Upper lobe of left lung (tissue), 4 donors: Measurements from ENCODE around the gene B4GALNT4.

Source experiments
- EP300 ChIP-seq, 4 donors: sonication (generic); formaldehyde crosslinking; IDR thresholded peaks; one replicate each; pipeline ENCODE4 v1.5.1; 2017; ENCODE audit warnings: antibody characterized with exemption in 4 of 4, control low read depth in 2 of 4
- POLR2A ChIP-seq, 4 donors: fragments of 450-650 bp; IDR thresholded peaks; one replicate each; pipeline ENCODE4 v1.5.1; 2016 to 2017; ENCODE audit warnings: antibody characterized with exemption in 4 of 4, mild to moderate bottlenecking in 2 of 4
- POLR2AphosphoS5 ChIP-seq, 2 donors: sonication (generic); formaldehyde crosslinking; IDR thresholded peaks; one replicate each; pipeline ENCODE4 v1.5.1; 2017; ENCODE audit warnings: antibody characterized with exemption in 2 of 2
- TF ChIP-seq, protein P1 (sequence below), 6 experiments: fragments of 450-650 bp in 4 of 6; fragments of 200-600 bp in 2 of 6; sonication (generic) in 2 of 6; IDR thresholded peaks; one replicate each; pipeline ENCODE4 v1.5.1; 2016 to 2019; ENCODE audit warnings: antibody characterized with exemption in 6 of 6

DNA sequence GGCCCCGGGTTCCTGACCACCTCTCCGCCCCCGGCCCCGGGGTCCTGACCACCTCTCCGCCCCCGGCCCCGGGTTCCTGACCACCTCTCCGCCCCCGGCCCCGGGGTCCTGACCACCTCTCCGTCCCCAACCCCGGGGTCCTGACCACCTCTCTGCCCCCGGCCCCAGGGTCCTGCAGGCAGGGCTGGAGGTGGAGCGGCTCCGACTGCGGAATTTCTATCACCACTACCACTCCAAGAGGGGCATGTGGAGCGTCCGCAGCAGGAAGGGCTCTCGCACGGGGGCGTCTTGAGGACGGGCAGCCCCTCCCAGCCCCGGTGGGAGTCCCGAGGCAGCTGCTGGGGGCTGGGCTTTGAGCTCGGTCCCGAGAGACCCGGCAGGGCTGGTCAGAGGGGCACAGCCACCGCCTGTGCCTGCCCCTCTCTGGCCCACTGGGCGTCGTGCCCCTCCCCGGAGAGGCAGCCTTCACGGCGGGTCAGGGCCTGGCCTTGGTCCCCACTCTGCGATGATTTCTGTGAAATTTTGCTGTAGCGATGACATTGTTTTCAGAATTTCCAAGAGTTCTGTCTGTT is 12.3 kb downstream of the B4GALNT4 start:
- TF ChIP-seq, protein P1, sequence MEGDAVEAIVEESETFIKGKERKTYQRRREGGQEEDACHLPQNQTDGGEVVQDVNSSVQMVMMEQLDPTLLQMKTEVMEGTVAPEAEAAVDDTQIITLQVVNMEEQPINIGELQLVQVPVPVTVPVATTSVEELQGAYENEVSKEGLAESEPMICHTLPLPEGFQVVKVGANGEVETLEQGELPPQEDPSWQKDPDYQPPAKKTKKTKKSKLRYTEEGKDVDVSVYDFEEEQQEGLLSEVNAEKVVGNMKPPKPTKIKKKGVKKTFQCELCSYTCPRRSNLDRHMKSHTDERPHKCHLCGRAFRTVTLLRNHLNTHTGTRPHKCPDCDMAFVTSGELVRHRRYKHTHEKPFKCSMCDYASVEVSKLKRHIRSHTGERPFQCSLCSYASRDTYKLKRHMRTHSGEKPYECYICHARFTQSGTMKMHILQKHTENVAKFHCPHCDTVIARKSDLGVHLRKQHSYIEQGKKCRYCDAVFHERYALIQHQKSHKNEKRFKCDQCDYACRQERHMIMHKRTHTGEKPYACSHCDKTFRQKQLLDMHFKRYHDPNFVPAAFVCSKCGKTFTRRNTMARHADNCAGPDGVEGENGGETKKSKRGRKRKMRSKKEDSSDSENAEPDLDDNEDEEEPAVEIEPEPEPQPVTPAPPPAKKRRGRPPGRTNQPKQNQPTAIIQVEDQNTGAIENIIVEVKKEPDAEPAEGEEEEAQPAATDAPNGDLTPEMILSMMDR (IDR thresholded peaks at IDR 0.05): no peak
- TF ChIP-seq POLR2A (IDR thresholded peaks at IDR 0.05) (no peak), POLR2AphosphoS5 (IDR thresholded peaks at IDR 0.05) (no peak), EP300 (IDR thresholded peaks at IDR 0.05) (no peak)
